Esophagus muscularis mucosa (tissue), 4 donors: ENCODE measurements around the gene RPL13. TPM values are rescaled to one million over a fixed set of nuclear protein-coding genes. Genes with fewer than 3 reads are reported as not detected.

Experiments used
- DNase-seq: peaks from one replicate; pipeline ENCODE4 v3.0.0-alpha.2; 2017; ENCODE audit errors: extremely low spot score
- H3K27ac ChIP-seq, 4 donors: fragments of 200-600 bp; sonication (generic); replicated peaks in 1 of 4; 1 replicate in 3 of 4; 2 replicates in 1 of 4; pipeline ENCODE4 v1.5.1; 2016 to 2019; ENCODE audit warnings: mild to moderate bottlenecking in 1 of 4
- H3K27me3 ChIP-seq, 4 donors: fragments of 200-600 bp; sonication (generic); one replicate each; pipeline versions ENCODE4 v1.5.1 to v1.6.0; 2016 to 2019
- H3K36me3 ChIP-seq, 4 donors: fragments of 200-600 bp; sonication (generic); one replicate each; pipeline ENCODE4 v1.5.1; 2016 to 2019
- H3K4me1 ChIP-seq, 4 donors: fragments of 200-600 bp; sonication (generic); one replicate each; pipeline ENCODE4 v1.5.1; 2016 to 2019
- H3K4me3 ChIP-seq, 4 donors: fragments of 200-600 bp; sonication (generic); 1 replicate in 2 of 4; 2 replicates in 2 of 4; pipeline ENCODE4 v1.5.1; 2016 to 2019; ENCODE audit warnings: mild to moderate bottlenecking in 4 of 4, moderate library complexity in 1 of 4
- H3K9me3 ChIP-seq, 4 donors: fragments of 200-600 bp; sonication (generic); 1 replicate in 3 of 4; 2 replicates in 1 of 4; pipeline ENCODE4 v1.5.1; 2016 to 2019
- CTCF ChIP-seq, 3 experiments: fragments of 200-600 bp in 2 of 3; fragments of 450-650 bp in 1 of 3; sonication (generic) in 2 of 3; IDR thresholded peaks; one replicate each; pipeline ENCODE4 v1.5.1; 2017 to 2019; ENCODE audit warnings: antibody characterized with exemption in 3 of 3, mild to moderate bottlenecking in 2 of 3, moderate library complexity in 1 of 3
- EP300 ChIP-seq: sonication (generic); formaldehyde crosslinking; IDR thresholded peaks from one replicate; pipeline ENCODE4 v1.6.1; 2017; ENCODE audit warnings: antibody characterized with exemption
- POLR2A ChIP-seq: fragments of 450-650 bp; IDR thresholded peaks from one replicate; pipeline ENCODE4 v1.6.1; 2017; ENCODE audit warnings: antibody characterized with exemption, moderate library complexity, mild to moderate bottlenecking, low read depth
- POLR2AphosphoS5 ChIP-seq, 2 donors: sonication (generic); formaldehyde crosslinking; IDR thresholded peaks; one replicate each; pipeline ENCODE4 v1.6.1; 2017; ENCODE audit warnings: antibody characterized with exemption in 2 of 2
- WGBS: methylation state at CpG from one replicate; pipeline ENCODE4 v1.1.5; 2018; 5-methylcytosine and 5-hydroxymethylcytosine counted together
- intact Hi-C: fragments of 100-400 bp; cut with DNase I; formaldehyde crosslinking; loops from one replicate; pipeline ENCODE4 v1.15.1; 2023
- total RNA-seq, 4 donors: library from RNA; depleted of rRNA; stranded (reverse); fragments of >200 nt; gene quantifications; one replicate each; pipeline versions ENCODE4 v1.1.0 to v1.2.1, GENCODE V29; 2016

Gene RPL13
- total RNA-seq, 4 donors from 2014 or later = 4,039 to 6,804 (median 5,312) TPM

DNA sequence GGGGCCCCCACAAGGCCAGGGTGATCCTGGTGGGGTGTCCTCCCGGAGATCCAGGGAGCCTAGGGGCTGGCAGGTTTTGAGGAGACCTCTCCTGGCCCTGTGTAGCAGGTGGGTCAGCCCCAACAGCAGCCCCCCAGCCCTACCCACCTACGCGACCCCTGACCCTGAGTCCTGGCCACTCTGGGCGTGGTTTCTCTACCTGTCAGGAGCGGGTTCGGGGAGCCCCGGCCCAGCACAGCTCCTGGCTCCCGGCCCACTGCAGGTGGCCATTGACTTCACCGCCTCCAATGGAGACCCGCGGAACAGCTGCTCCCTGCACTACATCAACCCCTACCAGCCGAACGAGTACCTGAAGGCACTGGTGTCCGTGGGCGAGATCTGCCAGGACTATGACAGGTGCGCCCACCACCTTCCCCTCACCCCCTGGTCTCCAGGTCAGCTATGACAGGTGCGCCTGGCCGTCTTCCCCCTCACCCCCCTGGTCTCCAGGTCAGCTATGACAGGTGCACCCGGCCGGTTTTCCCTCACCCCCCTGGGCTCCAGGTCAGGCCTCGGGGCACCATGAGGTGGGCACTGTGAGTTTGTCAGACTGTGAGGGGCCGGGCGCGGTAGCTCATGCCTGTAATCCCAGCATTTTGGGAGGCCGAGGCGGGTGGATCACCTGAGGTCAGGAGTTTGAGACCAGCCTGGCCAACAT is 28.1 kb downstream of the RPL13 start:
- Histone ChIP-seq H3K36me3 (no peaks in the 10 kb centered on the region), H3K27ac (no peak overlapping the region), H3K4me3 (no peak overlapping the region), H3K27me3 (peaks cover 0 to 26% (median 0%) of the 10 kb centered on the region in 4 donors), H3K9me3 (no peaks in the 10 kb centered on the region), H3K4me1 (no peaks in the 10 kb centered on the region)
- 97% methylated on average over 9 of the region's 26 CpGs for WGBS
- intact Hi-C loops = no loop called here
- no peak for DNase-seq
- TF ChIP-seq CTCF (IDR thresholded peaks at IDR 0.05) = no peak
- no peak for TF ChIP-seq POLR2A
- no peak for TF ChIP-seq EP300
- no peak for TF ChIP-seq POLR2AphosphoS5 (IDR thresholded peaks at IDR 0.05)

DNA sequence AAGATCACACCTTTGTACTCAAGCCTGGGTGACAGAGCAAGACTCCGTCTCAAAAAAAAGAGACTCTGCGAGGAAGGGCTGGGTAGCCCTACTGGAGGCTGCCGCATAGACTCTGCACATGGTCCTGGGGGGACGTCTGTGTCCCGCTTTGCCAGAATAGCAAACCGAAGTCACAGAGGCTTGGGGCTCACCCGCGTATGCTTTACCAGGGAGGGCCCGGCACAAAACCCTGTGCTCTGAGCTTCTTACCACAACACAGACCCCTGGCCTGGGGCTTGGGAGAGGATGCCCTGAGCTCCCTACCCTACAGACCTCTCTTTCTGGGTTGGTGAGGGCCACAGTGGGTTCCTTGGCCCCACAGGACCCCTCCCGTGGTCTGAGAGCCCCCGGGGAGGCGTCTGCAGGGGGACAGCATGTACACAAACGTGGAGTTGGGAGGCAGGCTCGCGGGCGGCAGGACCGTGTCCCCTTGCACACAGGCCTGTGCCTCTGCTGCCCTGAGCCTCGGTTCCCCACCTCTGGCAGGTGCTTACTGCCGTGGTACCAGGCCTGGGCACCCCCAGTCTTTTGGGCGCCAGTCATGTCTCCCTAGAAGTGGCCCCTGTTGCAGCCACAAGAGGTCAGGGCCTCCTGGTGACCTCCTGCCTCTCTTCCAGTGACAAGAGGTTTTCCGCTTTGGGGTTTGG is 28.9 kb downstream of the RPL13 start:
- Histone ChIP-seq H3K9me3 (no peaks in the 10 kb centered on the region), H3K4me1 (no peaks in the 10 kb centered on the region), H3K36me3 (no peaks in the 10 kb centered on the region), H3K27me3 (peaks cover 0 to 19% (median 0%) of the 10 kb centered on the region in 4 donors), H3K4me3 (no peak overlapping the region), H3K27ac (no peak overlapping the region)
- intact Hi-C loops = no loop called here
- WGBS = 94% methylated on average over 9 of the region's 21 CpGs
- no peak for DNase-seq
- TF ChIP-seq CTCF (IDR thresholded peaks at IDR 0.05) (no peak), POLR2AphosphoS5 (IDR thresholded peaks at IDR 0.05) (no peak), POLR2A (no peak), EP300 (no peak)

DNA sequence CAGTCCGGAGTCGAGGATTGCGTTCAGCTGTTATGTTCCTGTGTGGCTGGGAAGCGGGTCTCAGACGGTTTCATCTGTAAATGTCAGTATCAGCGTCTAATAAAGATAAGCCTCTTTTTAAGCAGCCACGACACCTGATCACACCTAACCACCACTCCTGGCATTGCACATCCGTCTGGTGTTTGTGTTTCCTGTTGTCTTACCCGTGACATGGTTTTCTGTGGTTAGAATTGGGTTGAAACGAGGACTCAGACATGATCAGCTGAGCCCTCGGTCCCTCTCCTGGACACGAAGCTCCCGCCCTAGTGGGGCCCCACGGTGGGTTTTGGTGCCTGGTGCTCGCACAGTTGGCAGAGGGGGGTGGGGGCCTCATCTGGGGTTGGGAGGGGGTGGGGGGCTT is 33.4 kb downstream of the RPL13 start:
- Histone ChIP-seq H3K27me3 (no peaks in the 10 kb centered on the region), H3K4me3 (no peak overlapping the region), H3K36me3 (no peaks in the 10 kb centered on the region), H3K9me3 (no peaks in the 10 kb centered on the region), H3K4me1 (no peaks in the 10 kb centered on the region), H3K27ac (no peak overlapping the region)
- 91% methylated on average over 15 of the region's 15 CpGs for WGBS
- no peak for DNase-seq
- TF ChIP-seq EP300 = no peak
- no peak for TF ChIP-seq CTCF (IDR thresholded peaks at IDR 0.05)
- no peak for TF ChIP-seq POLR2AphosphoS5 (IDR thresholded peaks at IDR 0.05)
- no peak for TF ChIP-seq POLR2A
- intact Hi-C loops = no loop called here

- TF ChIP-seq POLR2AphosphoS5 (IDR thresholded peaks at IDR 0.05) = no peak
- no peak for TF ChIP-seq CTCF (IDR thresholded peaks at IDR 0.05)
- TF ChIP-seq POLR2A = no peak
- no peak for TF ChIP-seq EP300
- intact Hi-C loops = no loop called here
- no peaks in the 10 kb centered on the region for H3K4me1 ChIP-seq
- no peak overlapping the region for H3K27ac ChIP-seq
- WGBS = 93% methylated on average over 18 of the region's 47 CpGs
- no peak for DNase-seq
- H3K4me3 ChIP-seq = no peak overlapping the region
- H3K36me3 ChIP-seq = no peaks in the 10 kb centered on the region
- no peaks in the 10 kb centered on the region for H3K9me3 ChIP-seq
- H3K27me3 ChIP-seq = no peaks in the 10 kb centered on the region
These were observed 35.0 kb downstream of the RPL13 start for GRCh38 chr16:89595330-89596060.
